Neural progenitor cell (in vitro differentiated cells): ENCODE measurements around the gene ANKS3. TPM values are rescaled to one million over a fixed set of nuclear protein-coding genes. Genes with fewer than 3 reads are reported as not detected.

Experiments
- DNase-seq: peaks from one replicate; pipeline ENCODE4 v3.0.0-alpha.2; 2016; ENCODE audit warnings: low spot score
- H2AFZ ChIP-seq: fragments of 200-600 bp; sonication (generic); replicated peaks from 2 replicates; pipeline ENCODE4 v1.6.1; 2016; ENCODE audit warnings: antibody characterized with exemption
- H3F3A ChIP-seq: fragments of 200-600 bp; sonication (generic); 2 replicates; pipeline ENCODE4 v1.6.1; 2016; ENCODE audit warnings: antibody characterized with exemption, low read depth
- H3K27ac ChIP-seq: fragments of 200-600 bp; sonication (generic); 2 replicates; pipeline ENCODE4 v1.5.1; 2016; ENCODE audit warnings: mild to moderate bottlenecking
- H3K27me3 ChIP-seq: fragments of 200-600 bp; sonication (generic); 2 replicates; pipeline ENCODE4 v1.6.1; 2016; ENCODE audit warnings: mild to moderate bottlenecking, moderate library complexity
- H3K36me3 ChIP-seq: fragments of 200-600 bp; sonication (generic); 2 replicates; pipeline ENCODE4 v1.5.1; 2016
- H3K4me1 ChIP-seq: fragments of 200-600 bp; sonication (generic); 2 replicates; pipeline ENCODE4 v1.6.1; 2016; ENCODE audit warnings: mixed run types
- H3K4me2 ChIP-seq: fragments of 200-600 bp; sonication (generic); 2 replicates; pipeline ENCODE4 v1.6.1; 2016
- H3K4me3 ChIP-seq: fragments of 200-600 bp; sonication (generic); 2 replicates; pipeline ENCODE4 v1.5.1; 2016
- H3K79me2 ChIP-seq: fragments of 200-600 bp; sonication (generic); 2 replicates; pipeline ENCODE4 v1.6.1; 2016; ENCODE audit warnings: low read depth
- H3K9ac ChIP-seq: fragments of 200-600 bp; sonication (generic); 2 replicates; pipeline ENCODE4 v1.6.1; 2016
- H3K9me3 ChIP-seq: fragments of 200-600 bp; sonication (generic); 2 replicates; pipeline ENCODE4 v1.5.1; 2016; ENCODE audit warnings: low read depth
- H4K20me1 ChIP-seq: fragments of 200-600 bp; sonication (generic); 2 replicates; pipeline ENCODE4 v1.6.1; 2016; ENCODE audit warnings: low read depth
- H3K27ac Mint-ChIP-seq: 3 replicates; pipeline ENCODE4 v1.8.0; 2021; ENCODE audit warnings: mixed read lengths
- H3K27me3 Mint-ChIP-seq: 2 replicates; pipeline ENCODE4 v1.8.0; 2022; ENCODE audit warnings: low read depth, mild to moderate bottlenecking, inconsistent platforms, moderate library complexity, mixed read lengths; ENCODE audit not compliant: insufficient read depth
- H3K36me3 Mint-ChIP-seq: 3 replicates; pipeline ENCODE4 v1.8.0; 2021; ENCODE audit warnings: mixed read lengths
- H3K4me1 Mint-ChIP-seq: 3 replicates; pipeline ENCODE4 v1.8.0; 2021; ENCODE audit warnings: mixed read lengths
- H3K4me3 Mint-ChIP-seq: 3 replicates; pipeline ENCODE4 v1.8.0; 2021; ENCODE audit warnings: mild to moderate bottlenecking, moderate library complexity, mixed read lengths
- H3K9me3 Mint-ChIP-seq: 3 replicates; pipeline ENCODE4 v1.8.0; 2020; ENCODE audit warnings: mixed read lengths
- CTCF ChIP-seq: fragments of 200-600 bp; sonication (generic); IDR thresholded peaks from 2 replicates; pipeline ENCODE4 v1.5.1; 2017; ENCODE audit warnings: antibody characterized with exemption, mild to moderate bottlenecking
- EZH2 ChIP-seq: fragments of 200-600 bp; sonication (generic); IDR thresholded peaks from 2 replicates; pipeline ENCODE4 v1.6.1; 2017; ENCODE audit warnings: antibody characterized with exemption, mild to moderate bottlenecking, moderate library complexity
- EZH2phosphoT487 ChIP-seq: fragments of 200-600 bp; sonication (generic); IDR thresholded peaks from 2 replicates; pipeline ENCODE4 v1.6.1; 2017; ENCODE audit warnings: antibody characterized with exemption
- total RNA-seq: library from RNA; depleted of rRNA; stranded (reverse); fragments of >200 nt; gene quantifications from 2 replicates; pipeline ENCODE4 v1.2.3, GENCODE V29; 2015; ENCODE audit warnings: low replicate concordance

The ANKS3 gene
- total RNA-seq, 1 donor from 2014 or later = 20.6 TPM

DNA sequence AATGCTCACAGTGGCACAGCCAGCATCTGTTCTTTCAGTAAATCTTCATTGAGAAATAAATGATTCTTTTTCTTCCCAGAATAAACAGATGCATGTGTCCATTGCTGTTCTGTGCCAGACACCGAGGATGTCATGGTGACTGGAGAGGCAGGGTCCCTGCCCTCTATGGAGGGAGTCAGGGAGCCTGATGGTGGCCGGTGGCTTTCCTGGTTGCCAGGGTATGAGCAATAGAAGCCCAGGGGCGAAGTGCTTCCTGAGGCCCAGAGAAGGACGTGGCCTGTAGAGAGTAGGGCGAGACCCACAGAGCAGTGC, 70.7 kb downstream of the ANKS3 start:
- Histone ChIP-seq H3K27me3 (no peaks in the 10 kb centered on the region), H4K20me1 (peaks cover 4% of the 10 kb centered on the region), H3K27ac (no peak overlapping the region), H3K9ac (no peak overlapping the region), H3K36me3 (no peaks in the 10 kb centered on the region), H3K4me2 (no peak overlapping the region), H3K79me2 (no peaks in the 10 kb centered on the region), H2AFZ (no peak overlapping the region), H3K4me1 (no peaks in the 10 kb centered on the region), H3K4me3 (no peak overlapping the region), H3K9me3 (no peaks in the 10 kb centered on the region), H3F3A (no peaks in the 10 kb centered on the region)
- Mint-ChIP-seq H3K4me3 (no peak overlapping the region), H3K4me1 (peaks cover 18% of the 10 kb centered on the region), H3K36me3 (peaks cover 10% of the 10 kb centered on the region), H3K27ac (peak overlapping the region; percentile 34), H3K27me3 (peaks cover 5% of the 10 kb centered on the region), H3K9me3 (no peaks in the 10 kb centered on the region)
- TF ChIP-seq EZH2 (no peak), CTCF (no peak), EZH2phosphoT487 (no peak)
- no peak for DNase-seq

GRCh38 chr16:4661661-4662060, 72.4 kb downstream of the ANKS3 start:
- no peaks in the 10 kb centered on the region for H3K27me3 ChIP-seq
- H3K9ac ChIP-seq = no peak overlapping the region
- H3K27me3 Mint-ChIP-seq = peaks cover 5% of the 10 kb centered on the region
- H3K4me3 ChIP-seq = no peak overlapping the region
- H3K36me3 ChIP-seq = no peaks in the 10 kb centered on the region
- no peak overlapping the region for H3K27ac Mint-ChIP-seq
- peaks cover 18% of the 10 kb centered on the region for H3K4me1 Mint-ChIP-seq
- H3K9me3 ChIP-seq = no peaks in the 10 kb centered on the region
- DNase-seq = no peak
- no peak overlapping the region for H3K27ac ChIP-seq
- no peak overlapping the region for H2AFZ ChIP-seq
- no peaks in the 10 kb centered on the region for H3K9me3 Mint-ChIP-seq
- TF ChIP-seq EZH2phosphoT487 (no peak), EZH2 (no peak), CTCF (no peak)
- H3K4me3 Mint-ChIP-seq = no peak overlapping the region
- H3K4me2 ChIP-seq = no peak overlapping the region
- no peaks in the 10 kb centered on the region for H3K79me2 ChIP-seq
- no peaks in the 10 kb centered on the region for H3F3A ChIP-seq
- H4K20me1 ChIP-seq = peaks cover 4% of the 10 kb centered on the region
- peaks cover 8% of the 10 kb centered on the region for H3K36me3 Mint-ChIP-seq
- no peaks in the 10 kb centered on the region for H3K4me1 ChIP-seq

GRCh38 chr16:4660454-4661007, 73.5 kb downstream of the ANKS3 start:
- no peak overlapping the region for H3K4me2 ChIP-seq
- no peak overlapping the region for H3K27ac ChIP-seq
- H3K9me3 ChIP-seq = no peaks in the 10 kb centered on the region
- no peaks in the 10 kb centered on the region for H3K36me3 ChIP-seq
- TF ChIP-seq CTCF (no peak), EZH2phosphoT487 (no peak), EZH2 (no peak)
- peaks cover 5% of the 10 kb centered on the region for H3K27me3 Mint-ChIP-seq
- no peaks in the 10 kb centered on the region for H3K27me3 ChIP-seq
- no peak overlapping the region for H3K9ac ChIP-seq
- no peaks in the 10 kb centered on the region for H3K4me1 ChIP-seq
- no peaks in the 10 kb centered on the region for H3F3A ChIP-seq
- H3K9me3 Mint-ChIP-seq = no peaks in the 10 kb centered on the region
- H4K20me1 ChIP-seq = peaks cover 4% of the 10 kb centered on the region
- H3K4me3 ChIP-seq = no peak overlapping the region
- H3K4me1 Mint-ChIP-seq = peaks cover 18% of the 10 kb centered on the region
- H3K36me3 Mint-ChIP-seq = peaks cover 11% of the 10 kb centered on the region
- no peak overlapping the region for H2AFZ ChIP-seq
- H3K4me3 Mint-ChIP-seq = no peak overlapping the region
- no peak for DNase-seq
- peak overlapping the region; percentile 86 for H3K27ac Mint-ChIP-seq
- no peaks in the 10 kb centered on the region for H3K79me2 ChIP-seq
